ENCODE results near the gene CHIA. TPM values are rescaled to one million over a fixed set of nuclear protein-coding genes. Genes with fewer than 3 reads are reported as not detected.
"Not testable (repeated sequence)": the region's sequence is repeated elsewhere in the genome, so short reads cannot be mapped to it uniquely, and the experiment has no call there.

The CHIA gene
- total RNA-seq, 3 donors from 2014 or later, result not detected

DNA sequence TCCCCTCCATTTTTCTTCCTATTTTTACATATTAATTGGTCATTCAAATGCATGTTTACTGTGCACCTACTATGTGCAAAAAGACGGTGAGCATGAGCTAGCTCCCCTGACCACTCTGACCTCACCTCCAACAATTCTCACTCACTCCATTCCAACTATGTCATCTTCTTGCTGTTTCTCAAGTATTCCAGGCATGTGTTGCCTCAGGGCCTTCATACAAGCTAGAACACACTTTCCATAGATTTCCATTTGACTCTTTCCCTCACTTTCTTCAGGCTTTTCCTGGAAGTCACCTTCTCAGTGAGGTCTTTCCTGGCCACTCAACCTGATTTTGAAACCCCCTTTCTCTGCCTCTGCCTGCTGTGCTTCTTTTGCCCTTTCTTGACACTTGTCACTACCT, 32.6 kb downstream of the CHIA start:
- TF ChIP-seq, protein P1, sequence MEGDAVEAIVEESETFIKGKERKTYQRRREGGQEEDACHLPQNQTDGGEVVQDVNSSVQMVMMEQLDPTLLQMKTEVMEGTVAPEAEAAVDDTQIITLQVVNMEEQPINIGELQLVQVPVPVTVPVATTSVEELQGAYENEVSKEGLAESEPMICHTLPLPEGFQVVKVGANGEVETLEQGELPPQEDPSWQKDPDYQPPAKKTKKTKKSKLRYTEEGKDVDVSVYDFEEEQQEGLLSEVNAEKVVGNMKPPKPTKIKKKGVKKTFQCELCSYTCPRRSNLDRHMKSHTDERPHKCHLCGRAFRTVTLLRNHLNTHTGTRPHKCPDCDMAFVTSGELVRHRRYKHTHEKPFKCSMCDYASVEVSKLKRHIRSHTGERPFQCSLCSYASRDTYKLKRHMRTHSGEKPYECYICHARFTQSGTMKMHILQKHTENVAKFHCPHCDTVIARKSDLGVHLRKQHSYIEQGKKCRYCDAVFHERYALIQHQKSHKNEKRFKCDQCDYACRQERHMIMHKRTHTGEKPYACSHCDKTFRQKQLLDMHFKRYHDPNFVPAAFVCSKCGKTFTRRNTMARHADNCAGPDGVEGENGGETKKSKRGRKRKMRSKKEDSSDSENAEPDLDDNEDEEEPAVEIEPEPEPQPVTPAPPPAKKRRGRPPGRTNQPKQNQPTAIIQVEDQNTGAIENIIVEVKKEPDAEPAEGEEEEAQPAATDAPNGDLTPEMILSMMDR (IDR thresholded peaks at IDR 0.05), result no peak
- TF ChIP-seq POLR2A (IDR thresholded peaks at IDR 0.05), result no peak
- no peak for TF ChIP-seq POLR2AphosphoS5 (IDR thresholded peaks at IDR 0.05)
- Histone ChIP-seq H3K4me1 (no peaks in the 10 kb centered on the region), H3K4me3 (no peak overlapping the region), H3K27ac (no peak overlapping the region), H3K36me3 (no peaks in the 10 kb centered on the region), H3K27me3 (no peaks in the 10 kb centered on the region), H3K9me3 (peaks cover 0 to 6% of the 10 kb centered on the region in 2 donors)
- DNase-seq (ENCODE audit: low spot score in 2 of 2), result no peak
- intact Hi-C loops (cut with DNase I; ENCODE audit: low total_unique reads), result no loop called here

DNA sequence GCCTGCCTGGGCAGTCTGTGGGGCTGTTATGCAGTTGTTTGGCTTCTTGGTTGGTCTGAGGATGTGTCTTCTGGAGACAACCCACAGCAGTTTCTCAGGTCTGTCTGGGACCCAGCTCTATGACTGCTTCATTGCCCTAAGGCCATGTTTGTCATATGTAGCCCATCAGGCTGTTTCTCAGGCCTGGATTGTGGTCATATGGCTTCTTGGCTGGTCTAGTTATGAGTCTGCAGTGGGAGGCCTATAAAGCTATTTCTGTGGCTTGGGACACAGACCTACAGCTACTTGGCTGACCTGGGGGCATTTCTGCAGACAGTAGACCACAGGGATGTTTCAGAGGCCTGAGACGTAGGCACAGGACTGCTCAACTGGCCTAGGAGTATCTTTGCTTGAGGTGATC, 41.5 kb downstream of the CHIA start:
- H3K27me3 ChIP-seq, result no peaks in the 10 kb centered on the region
- peaks cover 0 to 16% of the 10 kb centered on the region in 2 donors for H3K9me3 ChIP-seq
- no peak for DNase-seq (ENCODE audit: low spot score in 2 of 2)
- H3K4me3 ChIP-seq, result no peak overlapping the region
- intact Hi-C loops (cut with DNase I; ENCODE audit: low total_unique reads), result no loop called here
- no peaks in the 10 kb centered on the region for H3K36me3 ChIP-seq
- H3K27ac ChIP-seq, result no peak overlapping the region
- H3K4me1 ChIP-seq, result no peaks in the 10 kb centered on the region
- no peak for TF ChIP-seq POLR2A (IDR thresholded peaks at IDR 0.05)
- TF ChIP-seq, protein P1 (IDR thresholded peaks at IDR 0.05), result no peak

DNA sequence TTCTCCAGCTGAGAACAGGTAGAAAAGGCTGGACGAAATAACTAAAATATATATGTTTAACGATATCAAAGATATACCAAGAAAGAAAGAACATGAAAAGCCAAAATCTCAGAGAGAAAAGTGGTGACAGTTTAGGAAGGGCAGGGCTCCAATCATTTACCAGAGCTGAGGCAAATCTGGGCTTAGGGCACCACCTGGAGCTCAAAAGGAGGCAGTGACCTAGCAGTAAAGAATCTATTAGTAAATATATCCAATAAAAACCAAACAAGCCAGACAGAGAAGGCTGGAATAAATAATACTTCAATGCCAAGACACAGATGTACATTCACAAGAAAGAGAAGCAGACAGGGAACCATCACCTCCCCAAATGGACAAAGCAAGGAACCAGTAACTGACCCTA, 43.5 kb downstream of the CHIA start:
- H3K27ac ChIP-seq, result no peak overlapping the region
- no peaks in the 10 kb centered on the region for H3K36me3 ChIP-seq
- no peak for DNase-seq (ENCODE audit: low spot score in 2 of 2)
- no peaks in the 10 kb centered on the region for H3K4me1 ChIP-seq
- peaks cover 0 to under 1% of the 10 kb centered on the region in 2 donors for H3K9me3 ChIP-seq
- H3K27me3 ChIP-seq, result no peaks in the 10 kb centered on the region
- intact Hi-C loops (cut with DNase I; ENCODE audit: low total_unique reads), result no loop called here
- no peak for TF ChIP-seq POLR2AphosphoS5 (IDR thresholded peaks at IDR 0.05)
- TF ChIP-seq, protein P1 (IDR thresholded peaks at IDR 0.05), result peak in 2 of 3 donors; percentile 54 to 73
- no peak overlapping the region for H3K4me3 ChIP-seq

DNA sequence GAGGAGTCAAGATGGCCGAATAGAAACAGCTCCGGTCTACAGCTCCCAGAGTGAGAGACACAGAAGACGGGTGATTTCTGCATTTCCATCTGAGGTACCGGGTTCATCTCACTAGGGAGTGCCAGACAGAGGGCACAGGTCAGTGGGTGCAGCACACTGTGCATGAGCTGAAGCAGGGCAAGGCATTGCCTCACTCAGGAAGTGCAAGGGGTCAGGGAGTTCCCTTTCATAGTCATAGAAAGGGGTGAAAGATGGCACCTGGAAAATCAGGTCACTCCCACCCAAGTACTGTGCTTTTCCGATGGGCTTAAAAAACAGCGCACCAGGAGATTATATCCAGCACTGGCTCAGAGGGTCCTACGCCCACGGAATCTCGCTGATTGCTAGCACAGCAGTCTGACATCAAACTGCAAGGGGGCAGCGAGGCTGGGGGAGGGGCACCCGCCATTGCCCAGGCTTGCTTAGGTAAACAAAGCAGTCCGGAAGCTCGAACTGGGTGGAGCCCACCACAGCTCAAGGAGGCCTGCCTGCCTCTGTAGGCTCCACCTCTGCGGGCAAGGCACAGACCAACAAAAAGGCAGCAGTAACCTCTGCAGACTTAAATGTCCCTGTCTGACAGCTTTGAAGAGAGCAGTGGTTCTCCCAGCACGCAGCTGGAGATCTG, 44.7 kb downstream of the CHIA start:
- H3K27ac ChIP-seq; H3K27me3 ChIP-seq; DNase-seq (ENCODE audit: low spot score in 2 of 2); H3K4me1 ChIP-seq; intact Hi-C loops (cut with DNase I; ENCODE audit: low total_unique reads); H3K9me3 ChIP-seq; H3K4me3 ChIP-seq; H3K36me3 ChIP-seq: not testable (repeated sequence)

DNA sequence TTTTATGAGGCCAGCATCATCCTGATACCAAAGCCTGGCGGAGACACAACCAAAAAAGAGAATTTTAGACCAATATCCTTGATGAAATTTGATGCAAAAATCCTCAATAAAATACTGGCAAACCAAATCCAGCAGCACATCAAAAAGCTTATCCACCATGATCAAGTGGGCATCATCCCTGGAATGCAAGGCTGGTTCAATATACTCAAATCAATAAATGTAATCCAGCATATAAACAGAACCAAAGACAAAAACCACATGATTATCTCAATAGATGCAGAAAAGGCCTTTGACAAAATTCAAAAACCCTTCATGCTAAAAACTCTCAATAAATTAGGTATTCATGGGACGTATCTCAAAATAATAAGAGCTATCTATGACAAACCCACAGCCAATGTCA, 48.2 kb downstream of the CHIA start:
- DNase-seq (ENCODE audit: low spot score in 2 of 2); H3K4me1 ChIP-seq; H3K27me3 ChIP-seq; H3K36me3 ChIP-seq; H3K4me3 ChIP-seq; H3K9me3 ChIP-seq; intact Hi-C loops (cut with DNase I; ENCODE audit: low total_unique reads); H3K27ac ChIP-seq: not testable (repeated sequence)

DNA sequence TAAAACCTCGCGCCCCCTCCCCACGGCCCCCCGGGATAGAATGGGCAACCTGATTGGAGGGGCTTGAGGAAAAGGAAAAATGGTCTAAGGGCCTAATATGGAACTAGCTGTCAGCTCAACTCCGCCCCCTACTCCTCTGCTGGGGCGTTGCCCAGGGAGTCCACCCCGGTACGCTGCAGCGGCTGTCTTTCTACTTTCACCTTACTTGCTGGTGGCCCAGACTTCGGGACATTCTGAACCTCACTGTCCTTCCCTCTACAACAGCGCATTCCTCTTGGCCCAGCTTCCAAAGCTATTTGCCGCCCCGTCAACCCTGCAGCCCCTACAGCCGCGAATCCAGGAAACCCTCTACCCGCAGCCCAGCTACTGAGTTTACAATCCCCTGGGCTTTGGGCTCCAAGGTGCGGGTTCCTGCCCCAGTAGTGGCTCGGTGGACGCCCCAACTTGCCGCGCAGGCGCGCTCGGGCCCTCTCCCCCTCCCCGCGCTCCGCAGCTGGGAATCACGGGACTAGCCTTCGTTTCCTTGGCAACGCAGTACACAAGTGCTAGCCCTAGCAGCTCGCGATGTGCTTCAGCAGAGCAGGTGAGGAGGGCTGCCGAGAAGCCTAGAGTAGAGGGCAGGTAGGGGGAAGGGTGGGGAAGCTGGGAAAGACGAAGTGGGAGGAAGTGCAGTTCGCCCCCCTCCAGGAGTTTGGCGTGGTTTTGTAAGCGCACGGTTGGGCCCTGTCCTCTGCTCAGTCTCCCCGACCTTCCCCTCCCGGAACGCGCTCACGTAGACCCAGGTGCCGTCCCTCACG, 55.6 kb downstream of the CHIA start:
- intact Hi-C loops (cut with DNase I; ENCODE audit: low total_unique reads), result no loop called here
- Histone ChIP-seq H3K27ac (peak overlapping the region; percentile 88 to 94), H3K4me3 (peak overlapping the region; percentile 53 to 77 (median 62)), H3K9me3 (no peaks in the 10 kb centered on the region), H3K27me3 (no peaks in the 10 kb centered on the region), H3K4me1 (peaks cover 0 to 3% of the 10 kb centered on the region in 2 donors), H3K36me3 (no peaks in the 10 kb centered on the region)
- TF ChIP-seq, protein P1 (IDR thresholded peaks at IDR 0.05), result peak in 1 of 3 donors; percentile 7
- TF ChIP-seq POLR2A (IDR thresholded peaks at IDR 0.05), result peak; percentile 48
- peak; percentile 61 to 86 (median 78) for TF ChIP-seq POLR2AphosphoS5 (IDR thresholded peaks at IDR 0.05)
- DNase-seq (ENCODE audit: low spot score in 2 of 2), result peak; percentile 84 to 87
